ENCODE measurements around the gene RPTOR.

The RPTOR gene

DNA sequence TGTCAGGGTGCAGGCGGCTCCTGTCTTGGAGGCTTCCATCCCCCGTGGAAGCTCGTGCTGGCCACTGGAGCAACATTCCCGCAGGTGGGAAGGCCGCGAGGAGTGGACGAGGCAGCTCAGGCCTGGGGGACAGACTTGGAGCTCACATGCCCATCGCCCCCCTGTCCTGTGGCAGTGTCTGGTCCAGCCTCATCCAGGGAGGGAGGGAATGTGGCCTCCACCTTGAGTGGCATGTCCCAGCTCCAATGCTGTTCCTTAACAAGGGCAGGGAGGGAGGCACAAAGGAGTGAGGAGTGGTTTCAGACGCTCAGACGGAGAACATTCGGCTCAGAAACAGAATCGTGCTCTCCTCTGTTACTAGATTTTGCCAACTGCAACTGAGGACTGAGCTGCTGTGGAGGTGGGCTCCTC, 287.6 kb downstream of the RPTOR start:
- FAIRE-seq, result no peak
- DNase-seq (ENCODE audit: insufficient read length, low spot score), result peak; percentile 78
- peak; percentile 59; the same call in 1 of the 2 replicates for TF ChIP-seq POLR2A (IDR thresholded peaks at IDR 0.05; ENCODE audit: low read depth, low read length)

DNA sequence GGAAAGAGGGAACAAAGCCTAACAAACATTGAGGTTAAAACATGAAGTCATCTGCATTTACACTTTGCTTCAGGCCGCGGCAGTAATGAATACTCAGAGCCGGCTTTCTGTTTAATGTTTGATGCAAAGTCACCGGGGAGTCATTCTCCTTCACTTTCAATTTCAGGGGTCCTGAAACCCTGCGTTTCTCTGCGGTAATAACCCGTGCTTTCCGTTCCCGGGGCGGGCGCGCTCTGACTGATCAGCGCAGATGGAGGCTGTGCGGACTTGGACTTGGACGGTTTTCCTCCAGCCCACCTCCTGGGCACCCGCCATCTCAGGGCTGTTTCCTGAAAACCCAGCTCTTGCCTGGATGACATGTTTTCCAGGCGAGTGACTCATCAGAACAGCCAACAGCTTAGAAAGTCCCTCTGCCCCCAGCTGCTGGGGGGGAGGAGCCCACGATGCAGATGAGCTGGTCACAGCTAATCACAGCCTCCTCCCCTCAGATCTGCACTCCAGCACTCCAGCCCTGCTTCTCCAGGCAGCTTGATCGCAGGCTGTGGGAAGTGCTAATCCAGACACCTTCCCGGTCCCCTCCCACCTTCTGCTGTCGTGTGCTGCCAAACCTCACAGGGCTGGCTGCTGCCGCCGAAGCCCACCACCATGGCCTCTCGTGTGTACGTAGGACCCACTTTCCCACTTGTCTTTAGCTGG, 288.4 kb downstream of the RPTOR start:
- peak; percentile 70 for TF ChIP-seq POLR2A (IDR thresholded peaks at IDR 0.05; ENCODE audit: low read depth, low read length)
- DNase-seq (ENCODE audit: insufficient read length, low spot score) (peak; percentile 98), FAIRE-seq (peak; percentile 85)

DNA sequence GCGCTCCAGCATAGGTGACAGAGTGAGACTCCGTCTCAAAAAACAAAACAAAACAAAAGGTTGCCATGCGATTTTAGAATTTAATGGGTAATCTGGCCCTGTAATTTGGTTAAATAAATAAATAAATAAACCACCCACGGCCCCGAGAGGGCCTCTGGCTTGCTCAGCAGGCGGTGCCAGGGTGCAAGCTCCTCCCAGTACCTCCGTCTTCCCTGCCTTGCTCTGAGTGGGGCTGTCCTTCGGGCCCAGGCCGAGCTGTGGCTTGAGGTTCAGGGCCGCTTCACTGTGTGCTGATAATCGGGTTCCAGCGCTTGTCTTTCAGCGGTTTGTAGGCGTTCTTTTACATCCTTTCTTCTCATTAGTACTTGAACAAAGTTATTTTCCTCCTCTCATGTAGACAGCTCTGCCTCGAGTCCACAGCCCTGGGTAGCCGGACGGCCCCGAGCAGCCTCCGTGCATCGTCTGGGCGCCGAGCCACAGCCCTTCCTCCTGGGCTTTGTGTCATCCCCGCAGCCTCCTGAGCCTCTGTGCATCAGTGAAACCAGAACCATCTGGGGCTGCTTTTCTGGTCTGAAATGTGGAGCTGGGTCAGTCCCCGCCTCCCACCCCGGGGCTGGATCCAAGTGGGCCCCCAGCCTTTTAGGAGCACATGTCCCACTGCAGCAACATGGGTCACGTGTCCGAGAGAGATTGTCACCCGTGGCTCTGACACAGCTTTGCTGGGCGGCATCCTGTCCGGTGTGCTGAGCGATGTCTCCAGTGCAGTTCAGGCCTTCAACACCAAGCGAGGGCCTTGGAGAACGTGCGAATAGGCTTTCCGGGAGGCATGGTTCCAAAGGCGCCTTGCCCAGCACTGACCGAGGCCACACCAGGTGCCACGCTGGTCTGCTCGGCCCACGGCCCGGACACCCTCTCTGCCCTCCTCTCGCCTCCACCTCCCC, 289.6 kb downstream of the RPTOR start:
- no peak for TF ChIP-seq POLR2A (IDR thresholded peaks at IDR 0.05; ENCODE audit: low read depth, low read length)
- no peak for FAIRE-seq
- DNase-seq (ENCODE audit: insufficient read length, low spot score), result no peak

DNA sequence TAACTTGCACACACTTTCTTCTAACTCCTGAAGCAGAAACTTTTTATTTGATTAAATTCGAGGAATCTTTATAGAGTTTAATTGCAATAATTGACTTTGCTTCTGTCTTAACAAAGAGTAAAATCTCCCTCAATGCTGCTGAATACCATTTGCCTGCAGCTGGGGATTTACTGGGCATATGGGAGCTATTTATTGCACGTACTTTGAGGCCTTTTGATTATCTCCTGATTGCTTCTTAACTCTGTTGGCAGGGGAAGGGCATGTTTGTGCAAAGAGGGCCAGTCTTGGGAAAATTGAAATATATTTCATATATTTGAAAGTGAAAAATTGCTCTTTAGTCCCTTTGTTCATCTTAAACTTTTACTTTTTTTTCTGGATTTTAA, 290.2 kb downstream of the RPTOR start:
- FAIRE-seq (no peak), DNase-seq (ENCODE audit: insufficient read length, low spot score) (no peak)
- TF ChIP-seq POLR2A (IDR thresholded peaks at IDR 0.05; ENCODE audit: low read depth, low read length), result no peak

DNA sequence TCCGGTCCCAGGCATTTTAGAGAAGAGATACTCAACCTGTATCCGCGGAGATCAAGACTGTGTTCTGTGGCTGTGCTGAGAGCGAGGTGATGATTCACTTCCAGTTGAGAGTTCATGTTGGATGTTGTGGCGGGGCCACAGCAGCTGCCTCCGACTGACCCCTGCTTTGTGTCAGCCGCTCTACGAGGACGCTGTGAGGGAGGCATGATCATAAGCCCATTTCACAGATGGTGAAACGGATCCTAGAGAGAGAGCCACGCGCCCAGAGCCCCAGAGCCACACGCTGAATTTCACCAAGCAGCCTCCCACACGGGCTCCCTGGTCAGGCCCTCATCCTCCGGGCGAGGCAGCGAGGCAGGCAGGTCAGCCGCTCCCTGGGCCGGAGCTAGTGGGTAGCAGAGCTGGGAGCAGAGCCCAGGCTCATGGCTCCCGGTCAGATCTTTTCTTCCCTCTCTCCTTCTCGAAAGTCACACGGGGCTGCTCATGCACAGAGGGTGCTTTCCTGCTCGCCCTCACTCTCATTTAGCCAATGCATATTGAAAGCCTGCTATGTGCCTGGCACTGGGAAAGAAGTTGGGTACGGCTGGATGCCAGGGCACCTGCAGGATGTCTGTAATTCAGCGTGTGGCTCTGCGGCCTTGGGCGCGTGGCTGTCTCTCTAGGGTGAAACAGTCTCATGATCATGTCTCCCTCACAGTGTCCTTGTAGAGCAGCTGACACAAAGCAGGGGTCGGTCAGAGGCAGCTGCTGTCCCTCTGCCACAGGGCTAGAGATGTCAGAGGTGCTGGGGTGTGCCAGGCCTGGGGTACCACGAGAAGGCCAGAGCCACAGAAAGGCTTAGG, 291.4 kb downstream of the RPTOR start:
- TF ChIP-seq POLR2A (IDR thresholded peaks at IDR 0.05; ENCODE audit: low read depth, low read length), result no peak
- FAIRE-seq (no peak), DNase-seq (ENCODE audit: insufficient read length, low spot score) (no peak)

DNA sequence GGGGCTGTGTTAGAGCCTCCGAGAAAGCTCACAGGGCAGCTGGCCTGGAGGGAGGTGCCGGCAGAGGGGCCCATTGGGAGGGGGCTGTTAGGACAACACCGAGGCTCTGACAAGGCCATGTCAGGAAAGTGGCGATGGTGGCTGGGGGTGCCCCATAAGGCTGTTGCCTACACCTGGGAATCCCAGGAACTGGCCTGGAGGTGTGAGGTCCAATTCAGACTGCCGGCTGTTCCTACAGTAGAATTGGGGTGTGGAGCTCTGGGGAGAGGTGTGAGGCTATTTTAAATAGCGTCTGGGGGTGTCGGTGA, 292.0 kb downstream of the RPTOR start:
- no peak for FAIRE-seq
- no peak for DNase-seq (ENCODE audit: insufficient read length, low spot score)
- TF ChIP-seq POLR2A (IDR thresholded peaks at IDR 0.05; ENCODE audit: low read depth, low read length), result no peak

DNA sequence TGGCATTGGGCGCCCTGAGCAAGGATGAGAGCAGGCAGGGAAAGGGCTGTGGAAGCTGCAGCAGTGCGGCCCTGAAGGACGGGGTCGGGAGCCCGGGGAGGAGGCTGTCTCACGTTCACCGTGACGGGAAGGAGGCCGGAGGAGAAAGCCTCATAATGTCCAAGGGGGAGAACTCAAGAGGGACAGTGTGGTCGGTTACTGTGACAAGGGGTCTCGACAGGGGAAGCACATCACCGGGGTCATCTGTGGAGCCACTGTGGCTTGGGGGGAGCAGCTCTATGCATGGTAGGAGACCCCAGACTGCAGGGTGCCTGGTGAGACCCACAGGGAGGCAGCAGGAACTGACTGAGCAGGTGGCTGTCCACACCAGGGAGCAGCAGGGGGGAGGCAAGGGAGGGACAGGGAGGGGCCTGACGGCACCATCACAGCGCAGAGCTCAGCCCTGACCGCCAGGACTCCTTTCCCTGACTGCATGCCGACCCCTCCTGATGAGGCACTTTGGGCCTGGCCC, 292.4 kb downstream of the RPTOR start:
- FAIRE-seq, result no peak

DNA sequence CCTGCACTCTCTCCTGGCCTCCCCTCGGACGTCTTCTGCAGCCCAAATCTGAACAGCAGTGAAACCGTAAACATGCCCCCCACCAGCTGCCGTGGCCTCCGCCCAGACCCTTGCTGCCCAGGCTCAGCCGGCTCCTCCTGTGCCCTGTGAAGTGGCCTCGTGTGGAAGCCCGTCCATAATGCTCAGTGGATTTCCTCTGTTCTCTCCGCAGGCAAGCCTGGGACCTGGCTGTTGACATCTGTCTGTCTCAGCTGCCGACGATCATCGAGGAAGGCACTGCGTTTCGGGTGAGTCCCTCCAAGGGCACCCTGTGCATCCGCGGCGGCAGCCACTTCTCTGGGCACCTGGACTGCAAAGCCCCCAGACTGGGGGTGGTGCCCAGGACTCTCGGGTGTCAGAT, 293.1 kb downstream of the RPTOR start:
- DNase-seq (ENCODE audit: insufficient read length, low spot score), result no peak
- no peak for TF ChIP-seq POLR2A (IDR thresholded peaks at IDR 0.05; ENCODE audit: low read depth, low read length)
- FAIRE-seq, result no peak

More for the DNA sequence above, 292.4 kb downstream of the RPTOR start:
- TF ChIP-seq POLR2A (IDR thresholded peaks at IDR 0.05; ENCODE audit: low read depth, low read length), result no peak
- no peak for DNase-seq (ENCODE audit: insufficient read length, low spot score)

DNA sequence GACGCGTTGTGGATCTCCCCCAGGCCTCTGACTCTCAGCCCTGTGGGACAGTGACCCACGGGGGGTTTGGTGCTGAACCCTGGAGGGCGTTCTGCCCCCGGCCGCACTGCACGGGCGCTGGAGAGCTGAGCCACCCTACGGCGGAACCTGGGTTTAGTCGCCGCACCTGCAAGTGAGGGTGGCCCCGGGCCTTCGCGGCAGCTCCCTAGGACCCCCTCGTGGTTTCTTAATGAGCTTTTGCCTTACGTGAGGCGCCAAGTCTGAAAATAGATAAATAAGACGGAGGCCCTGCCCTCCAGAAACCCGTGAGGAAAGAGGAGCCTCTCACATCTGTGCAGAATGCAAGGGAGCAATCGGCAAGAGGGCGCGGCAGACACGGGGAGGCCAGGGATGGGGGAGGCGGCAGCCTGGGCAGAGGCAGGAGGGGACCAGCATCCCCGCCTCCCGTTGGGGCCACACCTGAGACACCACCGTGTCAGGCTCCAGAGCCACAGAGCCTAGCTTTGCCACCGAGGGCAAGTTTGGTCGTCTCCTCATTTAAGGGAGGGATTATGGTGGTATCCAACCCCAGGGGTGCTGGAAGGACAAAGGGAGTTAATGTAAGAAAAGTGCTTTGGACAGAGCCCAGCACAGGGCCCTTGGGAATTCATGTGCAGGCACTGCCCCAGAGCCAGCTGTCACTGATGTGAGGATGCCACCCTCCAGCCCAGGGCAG, 293.8 kb downstream of the RPTOR start:
- FAIRE-seq (no peak), DNase-seq (ENCODE audit: insufficient read length, low spot score) (no peak)
- no peak for TF ChIP-seq POLR2A (IDR thresholded peaks at IDR 0.05; ENCODE audit: low read depth, low read length)

DNA sequence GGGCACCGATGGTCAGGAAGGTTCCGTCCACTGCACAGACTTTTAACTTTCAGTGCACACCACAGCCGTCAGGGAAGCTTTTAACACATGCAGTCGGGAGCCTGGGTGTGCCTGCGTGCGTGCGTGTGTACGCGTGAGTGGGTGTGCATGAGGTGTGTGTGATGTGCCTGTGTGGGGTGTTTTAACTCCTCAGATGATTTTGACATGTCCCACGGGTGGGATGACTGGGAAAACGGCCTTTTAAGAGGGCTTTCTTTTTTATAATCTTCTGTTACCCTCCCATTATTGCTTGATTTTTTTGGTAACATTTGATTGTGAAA, 294.3 kb downstream of the RPTOR start:
- no peak for DNase-seq (ENCODE audit: insufficient read length, low spot score)
- no peak for TF ChIP-seq POLR2A (IDR thresholded peaks at IDR 0.05; ENCODE audit: low read depth, low read length)
- FAIRE-seq, result no peak

DNA sequence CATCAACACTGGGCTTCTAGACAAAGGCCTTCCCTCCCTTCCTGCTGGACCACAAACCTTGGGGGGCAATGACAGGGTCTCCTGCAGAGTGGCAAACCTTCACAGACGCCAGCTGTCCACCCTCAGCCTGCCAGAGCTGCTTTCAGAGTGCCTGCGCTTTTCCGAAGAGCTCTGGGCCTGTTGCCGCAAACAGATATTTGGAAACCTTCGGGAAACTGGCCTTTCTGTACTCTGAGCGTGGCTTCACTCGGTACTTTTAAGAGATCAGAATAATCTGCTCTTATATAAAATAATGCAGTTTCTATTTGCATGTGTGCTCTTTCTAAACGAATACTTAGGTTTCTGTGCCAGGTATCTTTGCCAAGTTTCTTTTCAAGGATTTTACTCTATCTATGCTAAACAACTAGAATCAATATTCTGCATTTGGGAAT, 294.9 kb downstream of the RPTOR start:
- TF ChIP-seq POLR2A (IDR thresholded peaks at IDR 0.05; ENCODE audit: low read depth, low read length), result no peak
- DNase-seq (ENCODE audit: insufficient read length, low spot score) (no peak), FAIRE-seq (no peak)

DNA sequence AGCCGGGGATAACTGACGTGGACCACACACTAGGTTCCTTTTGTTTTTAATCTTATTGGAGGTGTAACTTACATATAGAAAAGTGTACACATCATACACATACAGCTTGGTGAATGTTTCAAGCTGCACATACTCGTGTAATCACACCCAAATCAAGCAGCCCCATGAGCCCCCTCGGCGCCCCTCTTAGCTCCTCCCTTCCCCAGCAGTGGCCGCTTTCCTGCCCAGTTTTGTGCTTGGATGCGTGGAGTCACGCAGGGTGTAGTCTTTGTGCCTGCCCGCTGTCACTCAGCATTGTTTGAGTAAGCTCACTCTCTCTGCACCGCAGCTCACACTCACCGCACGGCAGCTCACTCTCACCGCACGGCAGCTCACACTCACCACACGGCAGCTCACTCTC, 295.3 kb downstream of the RPTOR start:
- FAIRE-seq, result no peak
- TF ChIP-seq POLR2A (IDR thresholded peaks at IDR 0.05; ENCODE audit: low read depth, low read length), result no peak
- DNase-seq (ENCODE audit: insufficient read length, low spot score), result no peak

DNA sequence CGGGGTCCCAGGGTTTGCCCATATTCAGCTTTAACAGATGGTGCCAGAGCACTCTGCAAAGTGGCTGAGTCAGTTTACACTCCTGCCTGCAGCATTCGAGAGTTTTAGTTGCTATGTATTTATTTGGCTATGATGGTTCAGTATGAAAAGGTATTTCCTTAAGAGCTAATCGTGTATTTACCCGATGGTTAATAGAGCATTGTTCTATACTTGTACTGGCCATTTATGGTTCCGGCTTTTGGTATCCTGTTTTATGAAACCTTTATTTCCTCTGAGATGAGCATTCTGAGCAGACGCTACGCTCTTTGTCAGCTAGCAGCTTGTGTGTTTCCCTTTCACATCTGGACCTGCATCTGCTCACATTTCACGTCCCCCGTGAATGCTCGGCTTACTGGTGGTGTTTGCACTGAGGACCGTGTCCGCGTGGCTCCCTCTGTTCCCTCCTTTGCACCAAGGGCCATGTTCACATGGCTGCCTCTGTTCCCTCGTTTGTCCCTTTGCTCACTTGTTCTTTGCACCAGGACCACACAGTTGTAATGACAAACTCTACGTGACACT, 297.9 kb downstream of the RPTOR start:
- DNase-seq (ENCODE audit: insufficient read length, low spot score) (no peak), FAIRE-seq (no peak)
- no peak for TF ChIP-seq POLR2A (IDR thresholded peaks at IDR 0.05; ENCODE audit: low read depth, low read length)
